RWPE1 (cell line): ENCODE measurements around the gene GNG4.

Experiments used
- CTCF ChIA-PET: fragments of 350-600 bp; sonication (Branson Sonifier 250); formaldehyde crosslinking; extraction: SDS; loops from one replicate; lab custom pipeline; 2021; lab: Yijun Ruan, JAX
- POLR2A ChIA-PET: fragments of 400-600 bp; formaldehyde crosslinking; extraction: SDS; loops from one replicate; lab custom pipeline; 2020; ENCODE audit warnings: antibody characterized with exemption; ENCODE audit not compliant: low non-redundant PET; lab: Yijun Ruan, JAX
- DNase-seq: peaks from one replicate; pipeline ENCODE4 v3.0.0; 2012; ENCODE audit warnings: low spot score
- H3K27ac ChIP-seq: fragments of 450-650 bp; 2 replicates; pipeline ENCODE4 v1.5.1; 2017
- CTCF ChIP-seq: fragments of 450-650 bp; conservative IDR thresholded peaks from 2 replicates; pipeline ENCODE4 v1.5.1; 2017; ENCODE audit warnings: low read depth, mild to moderate bottlenecking

The GNG4 gene

GRCh38 chr1:235679644-235680043 lies 30.1 kb upstream of the GNG4 start:
- CTCF ChIA-PET = no interaction called here
- POLR2A ChIA-PET = no interaction called here
- no peak overlapping the region for H3K27ac ChIP-seq
- no peak for TF ChIP-seq CTCF
- no peak for DNase-seq

- H3K27ac ChIP-seq = no peak overlapping the region
- no peak for TF ChIP-seq CTCF
- DNase-seq = no peak
- ChIA-PET POLR2A (no interaction called here), CTCF (no interaction called here)
Observed at GRCh38 chr1:235679005-235679404, 29.4 kb upstream of the GNG4 start.

- POLR2A ChIA-PET = no interaction called here
- no peak for TF ChIP-seq CTCF
Observed at GRCh38 chr1:235675152-235675890, 25.7 kb upstream of the GNG4 start.

GRCh38 chr1:235673981-235674380 lies 24.4 kb upstream of the GNG4 start:
- H3K27ac ChIP-seq = no peak overlapping the region
- CTCF ChIA-PET = interaction anchor here (0.6 to 0.7 kb wide), 3 partner anchors 84 to 297 kb away, joined by 3 to 7 read pairs (median 5); no protein-coding TSS in a partner anchor
- no peak for DNase-seq
- POLR2A ChIA-PET = no interaction called here
- TF ChIP-seq CTCF = no peak

More at GRCh38 chr1:235675152-235675890, 25.7 kb upstream of the GNG4 start:
- no peak overlapping the region for H3K27ac ChIP-seq
- no peak for DNase-seq
- CTCF ChIA-PET = no interaction called here

GRCh38 chr1:235671992-235672391 lies 22.4 kb upstream of the GNG4 start:
- TF ChIP-seq CTCF = no peak
- H3K27ac ChIP-seq = no peak overlapping the region
- POLR2A ChIA-PET = no interaction called here
- no peak for DNase-seq
- CTCF ChIA-PET = interaction anchor here (0.5 kb wide), 1 partner anchor 42 kb away, joined by 3 read pairs; no protein-coding TSS in a partner anchor

GRCh38 chr1:235670157-235670776 lies 20.7 kb upstream of the GNG4 start:
- ChIA-PET POLR2A (no interaction called here), CTCF (no interaction called here)
- DNase-seq = no peak
- no peak for TF ChIP-seq CTCF
- H3K27ac ChIP-seq = no peak overlapping the region
